A673 (cell line): ENCODE measurements around the gene GRPEL2.

Source experiments
- EZH2 ChIP-seq: fragments of 200-600 bp; sonication (generic); IDR thresholded peaks from 2 replicates; pipeline ENCODE4 v1.6.1; 2017; ENCODE audit warnings: borderline replicate concordance, low read depth, mild to moderate bottlenecking, mixed read lengths, antibody characterized with exemption, low read length; ENCODE audit not compliant: poor library complexity, severe bottlenecking
- TF ChIP-seq, protein P1 (sequence below): fragments of 300-800, 200-600 bp; sonication (generic); conservative IDR thresholded peaks from 2 replicates; pipeline ENCODE4 v1.5.1; 2017; ENCODE audit warnings: low read depth, mild to moderate bottlenecking, antibody characterized with exemption, low read length, moderate library complexity, mixed read lengths

- TF ChIP-seq, protein P1, sequence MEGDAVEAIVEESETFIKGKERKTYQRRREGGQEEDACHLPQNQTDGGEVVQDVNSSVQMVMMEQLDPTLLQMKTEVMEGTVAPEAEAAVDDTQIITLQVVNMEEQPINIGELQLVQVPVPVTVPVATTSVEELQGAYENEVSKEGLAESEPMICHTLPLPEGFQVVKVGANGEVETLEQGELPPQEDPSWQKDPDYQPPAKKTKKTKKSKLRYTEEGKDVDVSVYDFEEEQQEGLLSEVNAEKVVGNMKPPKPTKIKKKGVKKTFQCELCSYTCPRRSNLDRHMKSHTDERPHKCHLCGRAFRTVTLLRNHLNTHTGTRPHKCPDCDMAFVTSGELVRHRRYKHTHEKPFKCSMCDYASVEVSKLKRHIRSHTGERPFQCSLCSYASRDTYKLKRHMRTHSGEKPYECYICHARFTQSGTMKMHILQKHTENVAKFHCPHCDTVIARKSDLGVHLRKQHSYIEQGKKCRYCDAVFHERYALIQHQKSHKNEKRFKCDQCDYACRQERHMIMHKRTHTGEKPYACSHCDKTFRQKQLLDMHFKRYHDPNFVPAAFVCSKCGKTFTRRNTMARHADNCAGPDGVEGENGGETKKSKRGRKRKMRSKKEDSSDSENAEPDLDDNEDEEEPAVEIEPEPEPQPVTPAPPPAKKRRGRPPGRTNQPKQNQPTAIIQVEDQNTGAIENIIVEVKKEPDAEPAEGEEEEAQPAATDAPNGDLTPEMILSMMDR: no peak
- TF ChIP-seq EZH2: no peak
These were observed 37.4 kb downstream of the GRPEL2 start for GRCh38 chr5:149382517-149383220.
